Gastroesophageal sphincter (tissue), 2 donors: Measurements from ENCODE around the gene GAP43.

Experiments used
- POLR2A ChIP-seq, 2 donors: fragments of 450-650 bp; IDR thresholded peaks; one replicate each; pipeline ENCODE4 v1.6.1; 2017; ENCODE audit warnings: antibody characterized with exemption in 2 of 2, mild to moderate bottlenecking in 2 of 2, moderate library complexity in 1 of 2
- POLR2AphosphoS5 ChIP-seq: sonication (generic); formaldehyde crosslinking; IDR thresholded peaks from one replicate; pipeline ENCODE4 v1.6.1; 2017; ENCODE audit warnings: antibody characterized with exemption

DNA sequence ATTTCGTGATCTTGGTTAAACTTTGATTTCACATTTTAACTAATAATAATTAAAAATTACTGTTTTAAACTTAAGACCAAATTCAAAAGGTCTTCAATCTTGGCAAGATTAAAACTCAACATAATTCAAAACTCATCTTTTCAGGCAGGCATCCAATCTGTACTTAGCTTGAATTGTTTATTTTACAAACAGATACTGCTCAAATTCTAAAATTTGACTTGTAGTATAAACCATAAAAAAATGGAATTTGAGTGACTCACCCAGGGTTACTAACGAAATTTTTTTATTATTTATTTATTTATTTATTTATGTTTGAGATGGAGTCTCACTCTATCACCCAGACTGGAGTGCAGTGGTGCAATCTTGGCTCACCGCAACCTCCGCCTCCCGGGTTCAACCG is 64.4 kb downstream of the GAP43 start:
- TF ChIP-seq POLR2AphosphoS5 (no peak), POLR2A (IDR thresholded peaks at IDR 0.05) (no peak)
